Fibroblast of upper back skin (primary cell): Measurements from ENCODE around the gene FUT8.
"Not testable (repeated sequence)": the region's sequence is repeated elsewhere in the genome, so short reads cannot be mapped to it uniquely, and the experiment has no call there.

Source experiments
- DNase-seq: peaks from one replicate; pipeline ENCODE4 v3.0.0-alpha.2; 2013

FUT8 gene

DNA sequence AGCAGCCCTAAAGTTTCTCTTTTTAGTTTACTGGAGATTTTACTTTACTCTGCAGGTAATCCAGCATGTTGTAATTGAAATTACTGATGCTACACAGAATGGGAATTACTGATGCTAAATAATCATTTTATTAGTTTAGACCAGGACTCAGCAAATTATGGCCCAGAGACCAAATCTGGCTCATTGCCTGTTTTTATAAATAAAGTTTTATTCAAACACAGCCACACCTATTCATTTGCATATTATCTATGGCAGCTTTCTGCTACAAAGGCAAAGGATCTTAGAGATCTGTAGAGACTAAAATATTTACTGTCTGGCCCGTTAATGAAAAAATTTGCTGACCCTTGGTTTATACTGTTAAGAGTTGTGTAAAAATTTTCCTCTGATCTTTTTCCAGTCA, 216.1 kb downstream of the FUT8 start:
- DNase-seq, result no peak

DNA sequence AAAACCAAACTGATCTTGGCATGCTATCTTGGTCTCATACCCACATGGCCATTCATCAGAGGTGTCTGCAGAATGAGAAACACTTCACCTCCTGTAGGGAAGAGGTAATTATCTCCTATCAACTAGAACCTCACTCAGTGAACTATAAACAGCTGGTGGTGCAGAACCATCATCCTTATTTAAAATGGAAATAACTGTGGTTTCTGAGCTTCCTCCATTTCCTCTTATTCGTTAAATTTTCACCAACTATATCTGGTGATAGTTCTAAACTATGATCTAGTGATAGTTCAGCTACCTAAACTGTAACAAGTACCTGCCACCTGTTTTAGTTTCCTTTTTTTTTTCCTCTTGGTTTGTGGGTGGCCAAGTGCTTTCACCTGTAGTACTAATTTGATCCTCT, 218.5 kb downstream of the FUT8 start:
- DNase-seq, result no peak

DNA sequence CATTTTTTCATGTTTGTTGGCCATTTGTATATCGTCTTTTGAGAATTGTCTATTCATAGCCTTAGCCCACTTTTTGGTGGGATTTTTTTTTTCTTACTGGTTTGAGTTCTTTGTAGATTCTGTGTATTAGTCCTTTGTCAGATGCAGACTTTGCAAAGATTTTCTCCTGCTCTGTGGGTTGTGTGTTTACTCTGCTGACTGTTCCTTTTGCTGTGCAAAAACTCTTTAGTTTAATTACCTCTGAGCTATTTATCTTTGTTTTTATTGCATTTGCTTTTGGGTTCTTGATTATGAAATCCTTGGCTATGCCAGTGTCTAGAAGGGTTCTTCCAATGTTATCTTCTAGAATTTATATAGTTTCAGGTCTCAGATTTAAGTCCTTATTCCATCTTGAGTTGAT, 220.0 kb downstream of the FUT8 start:
- no peak for DNase-seq

DNA sequence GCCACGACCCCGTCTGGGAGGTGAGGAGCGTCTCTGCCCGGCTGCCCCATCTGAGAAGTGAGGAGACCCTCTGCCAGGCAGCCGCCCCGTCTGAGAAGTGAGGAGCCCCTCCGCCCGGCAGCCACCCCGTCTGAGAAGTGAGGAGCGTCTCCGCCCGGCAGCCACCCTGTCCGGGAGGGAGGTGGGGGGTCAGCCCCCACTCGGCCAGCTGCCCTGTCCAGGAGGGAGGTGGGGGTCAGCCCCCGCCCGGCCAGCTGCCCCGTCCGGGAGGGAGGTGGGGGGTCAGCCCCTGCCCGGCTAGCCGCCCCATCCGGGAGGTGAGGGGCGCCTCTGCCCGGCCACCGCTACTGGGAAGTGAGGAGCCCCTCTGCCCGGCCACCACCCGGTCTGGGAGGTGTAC, 221.1 kb downstream of the FUT8 start:
- not testable (repeated sequence) for DNase-seq

DNA sequence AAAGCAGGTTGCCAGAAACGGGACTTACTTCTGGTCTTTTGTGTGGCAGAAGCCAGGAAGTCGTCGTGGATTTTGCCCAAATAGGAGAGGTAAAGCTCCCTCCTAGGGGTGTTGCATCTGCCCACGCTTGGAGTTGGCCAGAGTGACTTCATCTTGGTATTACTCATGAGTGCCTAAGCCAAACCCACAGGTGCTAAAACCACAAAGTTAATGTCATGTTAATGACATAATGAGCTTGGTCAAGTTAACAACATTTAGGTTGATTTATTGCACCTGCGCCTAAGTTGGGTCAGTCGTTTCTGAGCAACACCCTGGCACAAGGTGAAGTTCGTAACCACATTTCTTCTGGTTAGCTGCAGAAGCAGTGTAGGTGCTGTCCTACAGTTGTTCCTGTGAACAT, 225.2 kb downstream of the FUT8 start:
- peak; percentile 8 for DNase-seq

DNA sequence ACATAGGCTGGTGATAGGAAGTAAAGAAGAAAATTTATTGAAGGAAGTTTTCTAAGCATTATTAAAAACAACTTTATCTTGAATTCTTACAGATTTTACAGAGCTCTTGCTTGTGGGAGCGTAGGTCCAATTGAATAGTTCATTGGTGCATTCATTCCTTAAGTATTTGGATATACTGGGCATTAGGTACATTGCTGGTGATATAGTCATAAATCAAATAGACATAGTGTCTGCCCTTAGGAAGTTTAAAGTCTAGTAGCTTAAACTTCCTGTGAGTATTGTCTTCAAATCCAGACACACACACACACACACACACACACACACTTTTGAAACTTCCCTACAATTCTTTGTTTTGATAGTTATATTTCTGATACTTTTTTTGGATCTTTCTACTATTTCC, 226.7 kb downstream of the FUT8 start:
- DNase-seq, result peak; percentile 28

DNA sequence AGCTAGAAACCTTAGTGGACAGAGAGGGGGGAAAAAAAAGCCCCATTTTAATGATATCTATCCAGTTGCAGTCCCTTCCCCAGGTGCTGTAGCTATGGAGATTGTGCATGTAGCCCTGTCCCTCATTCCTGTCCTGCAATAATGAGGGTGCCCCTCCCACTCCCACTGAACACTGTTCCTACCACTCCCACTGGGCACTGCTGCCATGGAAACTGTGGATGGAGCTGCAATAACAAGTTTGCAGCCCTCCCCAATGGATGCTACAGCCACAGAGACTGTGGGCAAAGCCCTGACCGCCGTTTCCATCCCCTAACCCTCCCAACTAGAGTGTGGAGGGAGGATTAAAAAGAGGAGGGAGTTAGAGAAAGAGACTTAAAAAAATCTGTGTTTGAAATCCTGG, 238.3 kb downstream of the FUT8 start:
- DNase-seq, result no peak

DNA sequence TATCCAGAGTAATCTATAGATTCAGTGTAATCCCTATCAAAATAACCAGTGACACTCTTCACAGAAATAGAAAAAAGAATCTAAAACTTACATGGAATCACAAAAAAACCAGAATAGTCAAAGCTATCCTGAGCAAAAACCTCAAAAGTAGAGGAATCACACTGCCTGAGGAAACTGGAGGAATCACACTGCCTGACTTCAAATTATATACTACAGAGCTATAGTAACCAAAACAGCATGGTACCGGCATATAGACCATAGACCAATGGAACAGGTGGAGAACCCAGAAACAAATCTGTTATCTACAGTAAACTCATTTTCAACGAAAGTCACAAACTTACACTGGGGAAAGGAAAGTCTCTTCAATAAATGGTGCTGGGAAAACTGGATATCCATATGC, 244.0 kb downstream of the FUT8 start:
- DNase-seq, result no peak

DNA sequence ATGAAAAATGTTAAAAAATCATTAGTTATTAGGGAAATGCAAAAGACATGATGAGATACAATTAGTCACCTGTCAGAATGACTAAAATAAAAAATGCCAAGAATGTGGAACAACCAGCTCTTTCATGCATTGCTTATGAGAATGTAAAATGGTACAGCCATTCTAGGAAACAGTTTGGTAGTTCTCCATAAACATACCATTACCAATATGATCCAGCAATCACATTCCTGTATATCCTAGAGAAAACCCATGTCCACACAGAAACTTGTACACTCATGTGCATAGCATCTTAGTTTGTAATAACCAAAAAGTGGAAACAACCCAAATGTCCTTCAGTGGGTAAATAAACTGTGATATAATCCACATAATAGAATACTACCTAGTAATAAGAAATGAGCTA, 245.7 kb downstream of the FUT8 start:
- peak; percentile 63 for DNase-seq

DNA sequence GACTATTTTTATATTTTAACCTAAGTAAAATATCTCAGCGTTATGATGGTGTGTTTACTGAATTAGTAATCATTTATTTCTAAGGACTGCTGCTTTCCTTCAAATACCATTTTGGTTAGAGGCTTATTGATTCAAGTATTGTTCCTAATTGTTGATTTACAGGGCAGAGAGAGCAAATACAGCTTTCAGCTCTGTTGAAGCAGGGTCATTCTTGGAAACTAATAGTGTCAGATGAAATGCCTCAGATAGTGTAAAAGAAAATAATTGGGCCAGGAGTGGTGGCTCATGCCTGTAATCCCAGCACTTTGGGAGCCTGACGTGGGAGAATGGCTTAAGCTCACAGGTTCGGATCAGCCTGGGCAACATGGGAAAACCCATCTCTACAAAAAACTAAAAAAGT, 249.3 kb downstream of the FUT8 start:
- DNase-seq, result no peak

DNA sequence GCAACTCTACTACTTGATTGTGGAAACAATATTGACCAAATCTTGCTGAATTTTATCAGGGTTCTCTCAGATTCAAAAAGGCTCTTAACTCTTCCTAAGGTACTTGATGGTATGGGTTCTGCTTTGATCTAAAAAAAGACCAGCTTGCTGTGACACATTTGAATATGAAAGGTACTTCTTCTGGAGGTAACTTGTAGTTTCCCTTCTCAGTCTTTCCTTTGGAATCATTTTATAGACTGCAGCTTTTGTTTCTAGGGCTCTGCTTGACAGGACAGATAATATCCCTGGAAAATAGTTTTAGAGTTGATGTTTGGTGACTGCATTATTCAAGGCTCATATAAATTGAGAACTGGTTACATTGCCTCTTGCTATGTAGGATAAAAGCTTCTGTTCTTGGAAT, 251.9 kb downstream of the FUT8 start:
- DNase-seq, result no peak

DNA sequence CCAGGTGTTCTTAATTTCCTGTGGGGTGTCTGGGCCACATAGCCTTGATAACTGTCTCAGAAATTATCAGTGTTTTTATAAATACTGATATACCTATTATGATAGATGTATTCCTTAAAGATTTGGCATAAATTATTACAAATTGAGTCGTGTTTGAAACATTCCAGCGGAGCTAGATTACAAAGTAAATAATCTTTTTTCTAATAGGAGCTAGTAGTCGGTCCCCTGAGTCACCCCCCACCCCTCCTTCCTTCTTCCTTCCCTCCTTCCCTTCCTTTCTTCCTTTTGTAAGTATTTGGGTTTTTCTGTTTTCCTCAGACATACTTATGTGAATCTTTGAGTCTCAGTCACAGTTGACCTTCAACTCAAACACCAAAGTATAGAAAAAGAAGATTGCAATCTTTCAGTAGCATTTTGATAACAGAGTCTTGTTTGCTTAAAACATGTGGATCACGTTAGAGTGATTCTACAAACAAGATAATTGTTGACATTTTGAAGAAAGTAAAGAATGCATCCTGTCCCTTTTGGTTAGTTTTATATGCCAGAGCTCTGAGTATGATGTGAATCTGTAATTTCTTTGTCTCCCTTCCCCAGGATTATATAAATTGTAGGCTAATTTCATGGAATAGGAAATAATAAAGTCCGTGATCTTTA, 264.0 kb downstream of the FUT8 start:
- DNase-seq, result no peak

DNA sequence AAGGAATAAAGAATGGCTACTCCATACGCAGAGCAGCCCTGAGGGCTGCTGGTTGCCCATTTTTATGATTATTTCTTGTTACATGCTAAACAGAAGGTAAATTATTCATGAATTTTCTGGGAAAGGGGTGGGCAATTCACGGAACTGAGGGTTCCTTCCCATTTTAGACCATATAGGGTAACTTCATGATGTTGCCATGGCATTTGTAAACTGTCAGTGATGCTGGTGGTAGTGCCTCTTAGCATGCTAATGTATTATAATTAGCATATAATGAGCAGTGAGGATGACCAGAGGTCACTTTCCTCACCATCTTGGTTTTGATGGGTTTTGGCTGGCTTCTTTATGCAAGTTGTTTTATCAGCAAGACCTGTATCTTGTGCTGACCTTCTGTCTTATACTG, 273.0 kb downstream of the FUT8 start:
- no peak for DNase-seq

DNA sequence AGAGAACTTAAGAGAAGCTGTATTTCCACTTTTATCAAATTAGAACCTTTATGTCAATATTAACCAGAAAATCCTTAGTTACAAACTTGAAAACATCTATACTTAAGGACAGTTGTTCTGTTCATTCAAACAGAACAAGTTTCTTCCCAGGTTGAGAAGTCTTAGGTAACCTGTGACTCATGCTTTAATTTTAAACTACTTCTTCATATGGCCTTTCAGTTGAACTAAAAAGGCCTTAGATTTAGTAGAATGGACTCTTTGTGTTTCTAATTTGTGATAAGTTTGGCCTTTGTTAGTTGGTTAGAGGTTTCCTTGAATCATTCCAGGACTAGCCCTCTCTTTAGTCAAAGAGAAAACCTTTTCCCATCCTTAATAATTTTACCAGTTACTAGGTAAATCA, 274.2 kb downstream of the FUT8 start:
- no peak for DNase-seq

DNA sequence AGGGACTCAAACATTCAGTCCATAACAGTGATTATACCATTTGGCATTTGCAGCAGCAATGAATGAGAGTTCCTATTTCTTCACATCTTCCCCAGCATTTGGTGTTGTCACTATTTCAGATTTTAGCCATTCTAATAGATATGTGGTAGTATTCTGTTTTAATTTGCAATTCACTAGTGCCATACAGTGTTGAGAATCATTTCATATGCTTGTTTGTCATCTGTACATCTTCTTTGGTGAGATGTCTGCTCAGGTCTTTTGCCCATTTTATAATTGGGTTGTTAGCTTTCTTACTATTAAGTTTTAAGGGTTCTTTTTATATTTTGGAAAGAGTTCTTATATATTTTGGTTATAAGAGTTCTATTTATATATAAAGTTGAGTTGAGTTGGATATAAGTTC, 276.5 kb downstream of the FUT8 start:
- no peak for DNase-seq

DNA sequence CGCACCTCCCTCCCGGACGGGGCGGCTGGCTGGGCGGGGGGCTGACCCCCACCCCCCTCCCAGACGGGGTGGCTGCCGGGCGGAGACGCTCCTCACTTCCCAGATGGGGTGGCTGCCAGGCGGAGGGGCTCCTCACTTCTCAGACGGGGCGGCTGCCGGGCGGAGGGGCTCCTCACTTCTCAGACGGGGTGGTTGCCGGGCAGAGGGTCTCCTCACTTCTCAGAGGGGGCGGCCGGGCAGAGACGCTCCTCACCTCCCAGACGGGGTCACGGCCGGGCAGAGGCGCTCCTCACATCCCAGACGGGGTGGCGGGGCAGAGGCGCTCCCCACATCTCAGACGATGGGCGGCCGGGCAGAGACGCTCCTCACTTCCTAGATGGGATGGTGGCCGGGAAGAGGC, 280.0 kb downstream of the FUT8 start:
- not testable (repeated sequence) for DNase-seq

DNA sequence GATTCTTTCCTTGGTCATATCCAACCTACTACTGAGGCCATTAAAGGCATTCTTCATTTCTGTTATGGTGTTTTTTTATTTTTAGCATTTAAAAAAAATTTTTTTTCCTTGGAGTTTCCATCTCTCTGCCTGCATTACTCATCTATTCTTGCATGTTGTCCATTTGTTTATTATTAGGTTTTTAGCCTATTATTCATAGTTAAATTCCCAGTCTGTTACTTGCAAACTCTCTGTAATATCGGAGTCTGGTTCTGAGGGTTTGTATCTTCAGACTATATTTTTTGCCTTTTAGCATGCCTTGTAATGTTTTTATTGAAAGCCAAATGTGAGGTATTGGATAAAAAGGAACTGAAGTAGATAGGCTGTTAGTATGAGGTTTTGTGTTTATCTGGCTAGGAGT, 284.3 kb downstream of the FUT8 start:
- DNase-seq, result peak; percentile 11

DNA sequence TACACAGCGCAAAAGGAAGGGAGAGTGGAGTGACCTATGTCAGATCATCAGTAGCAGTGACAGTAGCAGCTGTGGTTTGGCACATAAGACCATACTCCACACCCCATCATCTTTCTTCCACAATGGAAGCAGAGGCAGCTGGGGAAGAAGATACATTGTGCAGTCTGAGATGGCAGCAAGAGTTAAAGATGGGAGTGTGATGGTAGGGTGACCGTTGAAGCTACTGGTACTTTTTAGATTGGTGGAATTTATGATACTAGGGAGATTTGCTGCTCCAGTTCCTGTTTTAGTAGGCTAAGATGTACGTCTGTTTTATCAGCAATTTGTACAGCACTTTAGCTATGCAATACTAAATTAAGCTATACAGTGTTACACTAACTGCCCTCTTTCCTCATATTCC, 291.0 kb downstream of the FUT8 start:
- no peak for DNase-seq

DNA sequence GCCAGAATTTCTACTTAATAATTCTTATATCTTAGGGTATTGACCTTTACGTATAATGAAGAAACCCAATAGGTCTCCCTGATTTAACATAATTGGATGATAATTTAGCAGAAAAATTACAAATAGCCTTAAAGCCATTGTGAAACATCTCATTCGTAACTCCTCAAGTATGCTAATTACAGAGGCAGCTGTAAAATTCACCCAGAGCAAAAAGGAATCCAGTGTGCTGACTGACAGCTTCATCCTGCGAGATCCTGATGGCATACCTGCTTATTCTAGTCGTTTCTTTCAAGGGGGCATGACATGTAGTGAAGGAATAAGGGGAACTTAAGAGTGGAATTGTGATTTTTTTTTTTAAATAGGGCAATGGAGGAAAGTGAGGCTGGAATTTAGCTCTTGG, 291.5 kb downstream of the FUT8 start:
- DNase-seq, result peak; percentile 11

DNA sequence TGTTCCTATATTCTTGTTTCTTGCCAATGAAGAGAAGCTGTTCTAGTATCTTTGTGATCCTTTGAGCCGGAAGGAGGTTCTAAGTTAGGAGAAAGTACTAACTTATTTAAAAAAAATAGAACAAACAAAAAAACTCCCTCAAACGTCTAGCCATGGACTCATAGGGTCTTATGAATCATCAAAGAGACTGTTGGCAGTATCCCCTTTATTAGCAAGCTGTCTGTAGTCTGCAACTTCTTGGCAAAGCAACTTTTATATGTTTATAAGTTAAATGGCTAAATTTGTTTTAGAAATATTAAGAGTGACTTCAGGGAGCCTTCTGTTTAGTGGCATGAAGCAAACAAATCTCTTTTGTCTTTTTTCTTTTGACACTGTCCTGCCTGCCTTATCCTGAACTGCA, 291.9 kb downstream of the FUT8 start:
- peak; percentile 62 for DNase-seq

DNA sequence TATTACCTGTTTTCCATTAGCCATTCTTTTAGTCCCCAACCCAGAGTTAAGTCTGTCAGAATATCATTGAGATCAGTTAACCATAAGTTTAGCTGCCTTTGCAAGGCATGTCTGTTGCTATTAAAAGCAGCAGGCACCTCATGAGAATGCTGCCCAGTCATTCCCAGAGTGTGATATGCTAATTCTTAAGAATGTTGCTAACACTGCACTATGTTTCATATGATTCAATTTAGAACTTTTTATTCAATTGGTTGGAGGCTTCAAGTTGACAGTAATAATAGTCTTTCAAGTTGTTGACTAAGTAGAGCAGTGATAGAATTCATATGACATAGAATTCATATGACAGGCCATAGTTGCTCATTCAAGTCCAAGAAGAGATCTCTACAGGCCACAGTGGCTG, 292.3 kb downstream of the FUT8 start:
- peak; percentile 6 for DNase-seq

DNA sequence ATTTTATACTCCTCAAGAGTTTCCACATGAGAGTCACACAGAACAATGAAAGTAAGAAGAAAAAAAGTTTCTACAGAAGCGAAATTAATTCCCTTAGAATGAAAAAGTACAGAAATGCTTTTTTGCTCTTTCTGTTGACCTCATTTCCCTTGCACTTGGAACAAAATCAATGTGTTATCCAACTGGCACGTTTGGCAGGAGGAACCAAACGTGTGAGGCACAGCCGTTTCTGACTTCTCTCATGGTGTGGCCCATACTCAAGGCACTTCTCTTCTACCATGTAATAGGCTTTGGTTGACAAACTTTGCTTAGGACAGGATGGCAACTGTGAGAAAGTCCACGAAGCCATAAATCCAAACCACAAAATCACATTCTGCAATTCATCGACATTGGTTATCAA, 297.0 kb downstream of the FUT8 start:
- DNase-seq, result no peak

DNA sequence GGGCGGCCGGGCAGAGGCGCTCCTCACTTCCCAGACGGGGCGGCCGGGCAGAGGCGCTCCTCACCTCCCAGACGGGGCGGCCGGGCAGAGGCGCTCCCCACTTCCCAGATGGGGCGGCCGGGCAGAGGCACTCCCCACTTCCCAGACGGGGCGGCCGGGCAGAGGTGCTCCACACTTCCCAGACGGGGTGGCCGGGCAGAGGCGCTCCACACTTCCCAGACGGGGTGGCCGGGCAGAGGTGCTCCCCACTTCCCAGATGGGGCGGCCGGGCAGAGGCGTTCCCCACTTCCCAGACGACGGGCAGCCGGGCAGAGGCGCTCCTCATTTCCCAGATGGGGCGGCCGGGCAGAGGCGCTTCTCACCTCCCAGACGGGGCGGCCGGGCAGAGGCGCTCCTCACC, 304.3 kb downstream of the FUT8 start:
- not testable (repeated sequence) for DNase-seq

DNA sequence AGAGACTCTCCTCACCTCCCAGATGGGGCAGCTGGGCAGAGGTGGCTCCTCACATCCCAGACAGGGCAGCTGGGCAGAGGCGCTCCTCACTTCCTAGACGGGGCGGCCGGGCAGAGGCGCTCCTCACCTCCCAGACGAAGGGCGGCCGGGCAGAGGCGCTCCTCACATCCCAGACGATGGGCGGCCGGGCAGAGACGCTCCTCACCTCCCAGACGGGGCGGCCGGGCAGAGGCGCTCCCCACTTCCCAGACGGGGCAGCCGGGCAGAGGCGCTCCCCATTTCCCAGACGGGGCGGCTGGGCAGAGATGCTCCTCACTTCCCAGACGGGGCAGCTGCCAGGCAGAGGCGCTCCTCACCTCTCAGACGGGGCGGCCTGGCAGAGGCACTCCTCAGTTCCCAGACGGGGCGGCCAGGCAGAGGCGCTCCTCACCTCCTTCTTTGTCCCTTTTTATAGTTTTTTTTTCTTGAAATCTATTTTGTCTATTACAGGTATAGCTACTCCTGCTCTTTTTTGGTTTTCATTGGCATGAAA, 304.9 kb downstream of the FUT8 start:
- DNase-seq, result not testable (repeated sequence)

DNA sequence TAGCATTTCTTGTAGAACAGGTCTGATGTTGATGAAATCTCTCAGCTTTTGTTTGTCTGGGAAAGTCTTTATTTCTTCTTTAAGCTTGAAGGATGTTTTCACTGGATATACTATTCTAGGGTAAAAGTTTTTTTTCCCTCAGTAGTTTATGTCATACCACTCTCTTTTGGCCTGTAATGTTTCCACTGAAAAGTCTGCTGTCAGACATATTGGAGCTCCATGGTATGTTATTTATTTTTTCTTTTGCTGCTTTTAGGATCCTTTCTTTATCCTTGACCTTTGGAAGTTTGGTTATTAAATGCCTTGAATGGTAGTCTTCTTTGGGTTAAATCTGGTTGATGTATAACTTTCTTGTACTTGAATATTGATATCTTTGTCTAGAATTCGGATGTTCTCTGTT, 306.1 kb downstream of the FUT8 start:
- DNase-seq, result no peak

DNA sequence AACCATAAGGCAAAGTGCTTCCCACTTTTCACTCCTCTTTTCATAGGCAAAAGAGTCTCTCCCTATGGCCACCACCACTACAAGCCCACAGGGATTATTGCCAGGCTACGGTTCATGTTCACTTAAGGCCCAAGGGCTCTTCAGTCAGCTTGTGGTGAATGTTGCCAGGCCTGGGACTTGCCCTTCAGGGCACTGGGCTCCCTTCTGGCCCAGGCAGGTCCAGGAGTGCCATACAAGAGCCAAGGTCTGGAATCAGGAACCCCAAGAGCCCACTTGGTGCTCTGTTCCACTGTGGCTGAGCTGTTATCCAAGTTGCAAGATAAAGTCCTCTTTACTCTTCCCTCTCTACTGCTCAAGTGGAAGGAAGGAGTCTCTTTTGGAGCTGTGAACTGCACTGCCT, 307.6 kb downstream of the FUT8 start:
- DNase-seq, result no peak
